SIG-M5 (cell line): ENCODE data around the gene LZTR1.

Experiments
- DNase-seq: peaks from one replicate; lab custom pipeline; 2025; lab: John Stamatoyannopoulos, UW

LZTR1 gene

DNA sequence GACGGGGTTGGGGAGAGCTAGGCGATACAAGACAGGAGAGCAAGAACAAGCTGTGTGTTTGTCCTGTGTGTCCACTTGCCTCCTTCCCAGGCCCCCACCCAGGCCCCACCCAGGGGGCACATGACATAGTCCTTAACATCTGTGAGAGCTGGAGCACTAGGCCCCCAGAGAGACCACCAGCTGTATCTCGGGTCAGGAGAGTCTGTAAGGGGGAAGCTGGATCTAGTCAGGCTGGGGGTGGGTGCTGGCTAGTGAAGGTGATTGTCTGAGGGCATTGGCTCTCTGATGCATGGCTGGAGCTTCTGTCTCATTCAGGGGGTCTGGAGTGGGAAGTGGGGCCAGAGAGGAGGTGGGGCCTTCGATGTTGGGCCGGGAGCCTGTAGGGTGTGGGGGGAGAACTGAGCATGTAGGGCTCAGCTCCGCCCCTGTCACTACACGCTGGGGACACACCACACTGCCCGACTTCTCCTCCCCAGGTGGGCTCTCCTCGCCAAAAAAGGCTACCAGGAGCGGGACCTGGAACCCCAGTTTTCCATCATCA is 33.4 kb downstream of the LZTR1 start:
- DNase-seq, result no peak

DNA sequence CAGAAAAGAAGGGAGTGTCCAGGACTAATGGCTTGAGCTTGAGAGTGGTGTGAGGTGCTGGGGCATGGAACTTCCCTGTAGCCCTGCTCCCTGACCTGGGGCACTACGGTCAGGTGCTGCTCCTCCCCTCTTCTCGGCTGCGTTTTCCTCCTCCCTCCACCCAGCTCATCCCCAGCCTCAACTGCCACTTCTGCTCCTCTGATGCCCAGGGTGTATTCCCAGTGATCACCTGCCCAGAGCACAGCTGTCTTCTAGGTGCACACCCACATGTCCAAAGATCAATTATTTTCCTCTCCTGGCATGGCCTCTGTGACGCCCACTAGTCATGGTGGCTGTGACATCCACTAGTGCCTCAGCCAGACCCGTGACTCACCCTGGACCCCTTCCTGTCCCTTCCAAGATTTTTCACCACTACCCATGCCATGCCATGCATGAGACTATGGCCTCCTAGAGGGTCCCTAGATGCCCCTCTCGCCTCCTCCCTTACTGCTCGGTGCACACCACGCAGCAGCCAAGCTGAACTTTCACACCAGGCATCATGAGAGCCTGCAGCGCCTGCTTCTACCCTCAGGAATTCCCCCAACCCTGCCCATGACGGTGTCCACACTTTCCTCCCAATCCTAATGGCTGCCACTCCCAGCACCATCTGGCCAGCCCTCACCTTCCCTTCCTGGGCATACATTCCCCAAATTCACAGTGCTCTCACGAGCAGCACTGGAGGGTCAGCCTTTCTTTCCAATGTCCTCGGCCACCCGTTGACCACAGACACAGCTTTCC is 34.7 kb downstream of the LZTR1 start:
- DNase-seq, result no peak

DNA sequence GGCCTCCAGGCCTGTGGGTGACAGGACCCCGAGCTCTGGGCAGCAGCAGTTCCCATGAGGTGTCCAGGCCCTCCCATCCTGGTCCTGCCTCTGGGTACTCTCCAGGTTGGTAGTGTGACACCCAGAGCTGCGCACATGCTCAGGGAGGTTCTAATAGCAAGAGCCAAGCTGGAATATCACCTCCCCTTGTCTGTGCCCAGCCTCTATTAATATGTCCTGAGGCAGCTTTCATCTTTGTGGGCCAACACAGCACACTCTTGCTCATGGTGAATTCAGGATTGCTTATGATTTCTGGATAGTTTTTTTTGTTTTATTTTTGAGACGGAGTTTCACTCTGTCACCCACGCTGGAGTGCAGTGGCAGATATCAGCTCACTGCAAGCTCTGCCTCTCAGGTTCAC is 36.2 kb downstream of the LZTR1 start:
- no peak for DNase-seq

DNA sequence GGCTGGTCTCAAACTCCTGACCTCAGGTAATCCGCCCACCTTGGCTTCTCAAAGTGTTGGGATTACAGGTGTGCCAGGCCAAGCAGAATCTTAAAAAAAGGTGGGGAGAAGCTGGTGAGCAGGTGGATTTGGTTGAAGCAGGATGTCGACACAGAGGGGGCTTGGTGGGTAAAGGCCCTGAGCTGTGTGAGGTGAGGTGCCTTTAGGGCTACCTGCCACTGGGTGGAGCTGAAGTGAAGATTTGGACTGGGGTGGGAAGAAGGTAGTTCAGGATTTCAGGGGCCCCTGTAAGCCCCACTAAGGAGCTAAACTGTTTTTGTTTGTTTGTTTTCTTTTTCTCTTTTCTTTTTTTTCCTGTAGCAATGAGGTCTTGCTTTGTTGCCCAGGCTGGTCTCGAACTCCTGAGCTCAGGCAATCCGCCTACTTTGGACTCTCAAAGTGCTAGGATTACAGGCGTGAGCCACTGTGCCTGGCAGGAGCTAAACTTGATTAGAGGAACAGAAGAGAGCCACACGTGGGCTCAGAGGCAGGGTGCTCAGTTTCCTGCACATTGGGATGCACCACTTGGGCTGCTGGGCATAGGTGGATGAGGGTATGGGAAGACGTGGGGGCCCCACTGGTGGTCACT is 38.8 kb downstream of the LZTR1 start:
- DNase-seq, result no peak

DNA sequence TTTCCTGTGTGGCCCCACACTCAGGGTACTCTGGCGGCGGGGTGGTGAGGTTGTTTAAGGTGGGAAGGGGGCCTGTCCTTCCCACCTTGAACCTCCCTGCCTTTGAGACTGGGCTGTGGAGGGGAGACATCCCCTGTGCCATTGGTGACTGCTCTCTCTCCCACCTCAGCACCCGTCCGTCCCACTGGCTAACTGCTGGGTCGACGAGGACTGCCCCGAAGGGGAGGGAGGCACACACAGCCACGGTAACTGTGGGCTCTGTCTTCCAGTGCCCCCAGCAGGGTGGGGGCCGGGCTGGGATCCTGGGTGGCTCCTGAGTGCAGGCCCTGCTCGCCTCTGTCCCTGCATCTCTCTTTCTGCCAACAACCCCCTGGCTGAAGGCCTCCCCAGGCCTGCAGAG is 40.4 kb downstream of the LZTR1 start:
- DNase-seq, result no peak

DNA sequence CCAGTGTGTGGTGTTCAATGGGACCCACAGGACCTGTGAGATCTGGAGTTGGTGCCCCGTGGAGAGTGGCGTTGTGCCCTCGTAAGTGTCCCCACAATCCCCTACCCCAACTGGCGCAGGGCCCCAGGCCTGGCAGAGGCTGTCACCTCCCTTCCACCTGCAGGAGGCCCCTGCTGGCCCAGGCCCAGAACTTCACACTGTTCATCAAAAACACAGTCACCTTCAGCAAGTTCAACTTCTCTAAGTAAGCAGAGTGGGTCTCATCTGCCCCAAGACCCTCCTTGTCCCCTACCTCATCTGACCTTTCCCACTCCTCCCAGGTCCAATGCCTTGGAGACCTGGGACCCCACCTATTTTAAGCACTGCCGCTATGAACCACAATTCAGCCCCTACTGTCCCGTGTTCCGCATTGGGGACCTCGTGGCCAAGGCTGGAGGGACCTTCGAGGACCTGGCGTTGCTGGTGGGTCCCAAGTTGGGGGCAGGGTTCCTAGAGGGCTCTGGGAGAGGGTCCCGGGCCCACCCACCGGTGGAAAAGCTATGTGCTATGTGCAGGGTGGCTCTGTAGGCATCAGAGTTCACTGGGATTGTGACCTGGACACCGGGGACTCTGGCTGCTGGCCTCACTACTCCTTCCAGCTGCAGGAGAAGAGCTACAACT is 41.0 kb downstream of the LZTR1 start:
- DNase-seq, result no peak

DNA sequence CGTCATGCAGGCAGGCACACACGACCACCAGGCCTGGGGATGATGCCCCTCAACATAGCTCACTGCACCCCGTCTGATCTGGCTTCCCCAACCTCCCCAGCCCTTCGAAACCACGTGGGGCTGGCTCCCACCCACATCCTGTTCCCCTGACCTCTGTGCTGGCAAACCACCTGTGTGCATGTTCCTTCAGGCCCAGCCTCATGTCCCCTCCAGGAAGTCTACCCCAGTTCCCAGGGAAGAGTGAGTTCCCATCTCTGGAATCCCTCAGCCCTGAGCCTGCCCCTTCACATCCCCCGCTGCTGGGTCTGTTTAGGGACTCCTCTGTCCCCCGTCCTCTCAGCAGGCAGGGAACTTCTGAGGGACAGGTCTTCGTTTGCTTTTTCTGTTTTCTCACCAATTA is 43.2 kb downstream of the LZTR1 start:
- no peak for DNase-seq

DNA sequence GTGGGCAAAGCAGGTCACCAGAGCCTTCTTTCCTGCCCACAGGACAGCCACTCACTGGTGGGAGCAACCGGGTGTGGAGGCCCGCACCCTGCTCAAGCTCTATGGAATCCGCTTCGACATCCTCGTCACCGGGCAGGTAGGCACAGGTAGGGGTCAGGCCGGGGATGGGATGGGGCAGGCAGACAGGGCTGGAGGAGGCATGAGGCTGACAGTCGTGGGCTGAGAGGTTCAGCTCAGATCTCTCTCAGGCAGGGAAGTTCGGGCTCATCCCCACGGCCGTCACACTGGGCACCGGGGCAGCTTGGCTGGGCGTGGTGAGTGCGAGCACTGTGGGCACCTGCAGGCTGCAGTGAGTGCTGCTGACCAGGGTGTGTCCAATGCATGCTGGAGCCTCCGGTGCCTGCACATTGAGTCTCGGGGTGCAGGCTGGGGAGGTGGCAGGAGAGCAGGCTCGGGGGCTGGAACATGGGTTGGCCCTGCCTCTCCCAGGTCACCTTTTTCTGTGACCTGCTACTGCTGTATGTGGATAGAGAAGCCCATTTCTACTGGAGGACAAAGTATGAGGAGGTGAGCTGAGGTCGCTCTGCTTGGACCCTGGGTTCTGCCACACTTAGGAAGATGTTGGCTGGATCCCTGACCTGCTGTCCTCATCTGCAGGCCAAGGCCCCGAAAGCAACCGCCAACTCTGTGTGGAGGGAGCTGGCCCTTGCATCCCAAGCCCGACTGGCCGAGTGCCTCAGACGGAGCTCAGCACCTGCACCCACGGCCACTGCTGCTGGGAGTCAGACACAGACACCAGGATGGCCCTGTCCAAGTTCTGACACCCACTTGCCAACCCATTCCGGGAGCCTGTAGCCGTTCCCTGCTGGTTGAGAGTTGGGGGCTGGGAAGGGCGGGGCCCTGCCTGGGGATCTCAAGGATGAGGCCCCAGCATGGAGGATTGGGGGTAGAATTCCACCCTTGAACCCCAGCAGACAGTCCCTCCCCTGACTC is 44.0 kb downstream of the LZTR1 start:
- DNase-seq, result no peak

DNA sequence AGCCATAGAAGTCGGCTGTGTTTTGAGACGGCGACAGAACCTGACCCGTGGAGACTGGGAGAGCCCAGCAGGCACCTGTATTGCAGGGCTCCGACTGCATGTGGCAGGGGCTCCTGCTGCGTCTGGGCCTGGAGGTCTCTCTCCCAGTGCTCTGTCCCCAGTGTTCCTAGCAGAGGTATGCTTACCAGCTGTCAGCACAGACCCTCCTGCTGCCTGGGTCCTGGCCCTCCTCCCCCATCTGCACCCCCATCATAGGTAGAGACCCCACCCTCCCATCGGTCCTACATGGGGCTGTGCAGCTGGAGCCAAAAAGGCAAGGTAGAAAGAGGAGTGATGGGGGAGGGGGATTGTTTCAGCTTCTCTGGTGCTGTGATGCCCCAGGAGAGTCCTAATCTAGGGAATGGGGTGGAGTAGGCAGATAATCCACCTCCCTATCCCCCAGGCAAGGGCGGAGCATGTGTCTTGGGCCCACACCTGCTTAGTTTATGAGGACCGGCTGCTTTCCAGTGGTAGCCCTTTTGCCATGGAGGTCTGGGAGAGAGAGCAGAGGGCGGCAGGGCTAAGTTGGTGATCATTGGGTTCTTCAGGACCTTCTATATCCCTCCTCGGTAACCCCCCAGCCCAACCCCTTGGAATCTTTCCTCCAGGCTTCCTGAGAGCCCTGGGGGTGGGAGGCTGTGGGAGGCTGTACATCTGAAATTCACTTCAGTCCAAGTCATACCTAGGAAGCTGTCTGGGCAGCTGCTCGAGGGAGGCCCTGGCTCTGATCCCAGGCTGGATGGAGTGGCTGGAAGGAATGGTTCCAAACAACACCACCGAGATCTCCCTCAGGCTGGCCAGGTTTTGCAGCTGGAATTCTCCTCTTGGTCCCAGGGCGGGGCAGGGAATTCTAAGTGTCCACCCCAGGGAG is 44.9 kb downstream of the LZTR1 start:
- DNase-seq, result no peak

DNA sequence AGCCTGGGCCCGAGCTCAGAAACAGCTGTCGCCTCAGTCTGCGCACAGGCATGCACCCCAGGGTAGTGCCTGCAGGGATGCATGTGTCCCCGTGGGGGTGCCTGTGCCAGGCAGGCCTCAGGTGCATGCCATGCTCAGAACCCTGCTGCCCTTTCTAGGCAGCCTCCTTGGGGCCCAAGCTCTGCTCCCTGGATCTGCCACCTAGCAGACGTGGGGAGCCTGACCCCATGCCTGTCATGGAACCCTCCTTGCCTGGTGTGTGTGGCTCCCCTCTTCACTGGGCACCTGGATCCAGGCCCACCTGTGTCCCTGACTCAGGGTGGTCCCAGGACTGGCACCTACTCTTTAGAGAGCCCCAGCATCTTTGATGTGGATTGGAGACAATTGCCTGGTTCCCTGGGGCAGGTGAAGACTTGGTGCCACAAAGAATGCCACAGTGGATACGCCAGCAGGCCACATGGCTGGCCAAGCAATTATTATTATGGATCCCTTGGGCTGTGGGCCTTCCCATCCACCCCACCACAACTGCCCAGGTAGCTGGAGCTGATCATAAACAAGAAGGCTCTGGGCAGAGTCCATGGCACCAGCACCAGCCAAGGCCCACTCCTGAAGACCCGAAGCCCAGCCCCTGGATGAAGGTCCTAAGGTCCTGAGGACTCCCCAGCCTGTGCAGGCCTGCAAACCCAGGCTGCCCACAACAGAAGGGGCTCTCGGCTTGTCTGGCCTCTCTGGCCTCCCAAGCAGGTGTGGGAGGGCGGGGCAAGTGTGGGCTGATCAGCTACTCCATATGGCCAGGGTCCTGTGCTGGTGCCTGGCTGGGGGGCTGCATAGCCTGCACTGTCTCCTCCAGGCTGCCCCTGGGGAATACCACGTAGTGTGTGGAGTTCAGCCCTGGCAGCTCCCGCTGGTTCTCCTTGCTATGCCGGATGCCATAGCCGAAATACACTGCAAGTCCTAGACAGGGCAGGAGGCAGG is 46.5 kb downstream of the LZTR1 start:
- no peak for DNase-seq

DNA sequence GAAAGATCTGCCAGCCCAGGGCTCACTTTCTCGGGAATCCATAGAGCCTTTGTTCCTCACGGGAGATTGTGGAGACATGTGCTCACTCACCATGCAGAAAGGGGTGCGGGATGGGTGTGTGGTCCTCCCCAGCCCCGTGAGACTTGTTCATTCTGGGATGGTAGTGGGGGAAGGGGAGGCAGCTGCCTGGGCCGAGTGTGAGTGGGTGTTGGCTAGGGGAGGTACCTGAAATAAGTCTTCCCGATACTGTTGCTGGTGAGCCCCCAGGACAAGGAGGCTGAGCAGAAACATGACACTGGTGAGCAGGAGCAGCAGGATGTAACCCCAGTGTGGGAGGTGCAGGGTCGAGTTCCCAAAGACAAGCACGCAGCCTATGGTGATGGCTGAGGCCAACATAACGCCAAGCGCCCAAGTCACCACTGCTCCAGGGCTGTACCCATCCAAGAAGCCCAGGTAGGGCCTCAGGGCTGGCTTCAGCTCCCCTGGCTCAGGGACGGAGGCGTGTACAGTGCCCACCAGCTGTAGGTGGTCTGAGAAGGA is 47.5 kb downstream of the LZTR1 start:
- DNase-seq, result no peak

DNA sequence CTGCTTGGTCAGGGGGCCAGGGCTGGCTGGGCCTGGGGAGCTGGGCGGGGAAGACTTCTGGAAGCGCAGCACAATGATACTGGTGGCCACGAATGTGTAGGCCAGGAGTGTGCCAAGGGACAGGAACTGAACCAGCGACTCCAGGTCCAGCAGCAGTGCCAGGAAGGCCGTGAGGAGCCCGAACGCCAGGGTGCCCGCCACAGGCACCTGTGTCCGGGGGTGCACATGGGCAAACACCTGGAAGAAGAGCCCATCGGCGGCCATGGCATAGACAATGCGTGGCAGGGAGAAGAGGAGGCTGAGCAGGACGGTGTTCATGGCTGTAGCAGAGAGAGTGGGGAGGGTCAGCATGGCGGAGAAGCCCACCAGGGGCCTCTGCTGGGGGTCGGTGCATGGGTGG is 47.9 kb downstream of the LZTR1 start:
- no peak for DNase-seq

DNA sequence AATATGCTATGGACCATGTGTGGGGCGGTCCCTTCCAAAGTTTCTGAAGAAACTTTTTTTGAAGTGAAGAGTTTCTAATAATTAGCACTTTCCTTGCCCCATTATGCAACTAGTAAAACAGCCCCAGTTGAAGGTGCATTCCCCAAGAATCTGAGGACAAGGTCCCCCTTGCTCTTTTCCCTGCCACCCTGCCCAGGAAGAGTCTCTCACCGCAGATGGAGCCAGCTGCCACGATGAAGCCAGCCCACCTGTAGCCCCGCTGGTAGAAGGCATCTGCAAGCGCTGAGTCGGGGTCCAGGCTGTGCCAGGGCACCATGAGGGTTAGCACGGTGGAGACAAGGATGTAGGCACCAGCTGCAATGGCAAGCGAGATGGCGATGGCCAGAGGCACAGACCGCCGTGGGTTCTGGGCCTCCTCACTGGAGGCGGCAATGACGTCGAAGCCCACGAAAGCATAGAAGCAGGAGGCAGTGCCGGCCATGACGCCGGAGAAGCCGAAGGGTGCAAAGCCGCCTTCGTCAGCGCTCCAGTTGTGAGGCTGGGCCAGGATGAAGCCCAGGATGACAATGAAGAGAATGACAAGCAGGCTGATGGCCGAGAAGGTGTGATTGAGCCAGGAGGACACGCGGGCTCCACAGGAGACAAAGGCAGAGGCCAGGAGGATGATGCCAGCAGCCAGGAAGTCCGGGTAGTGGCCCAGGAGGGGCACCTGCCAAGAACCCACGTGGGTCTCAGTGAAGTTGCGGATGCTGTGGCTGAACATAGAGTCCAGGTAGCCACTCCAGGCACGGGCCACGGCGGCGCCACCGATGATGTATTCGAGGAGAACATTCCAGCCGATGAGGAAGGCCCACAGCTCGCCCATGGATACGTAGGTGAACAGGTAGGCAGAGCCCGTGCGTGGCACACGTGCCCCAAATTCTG is 48.8 kb downstream of the LZTR1 start:
- no peak for DNase-seq

DNA sequence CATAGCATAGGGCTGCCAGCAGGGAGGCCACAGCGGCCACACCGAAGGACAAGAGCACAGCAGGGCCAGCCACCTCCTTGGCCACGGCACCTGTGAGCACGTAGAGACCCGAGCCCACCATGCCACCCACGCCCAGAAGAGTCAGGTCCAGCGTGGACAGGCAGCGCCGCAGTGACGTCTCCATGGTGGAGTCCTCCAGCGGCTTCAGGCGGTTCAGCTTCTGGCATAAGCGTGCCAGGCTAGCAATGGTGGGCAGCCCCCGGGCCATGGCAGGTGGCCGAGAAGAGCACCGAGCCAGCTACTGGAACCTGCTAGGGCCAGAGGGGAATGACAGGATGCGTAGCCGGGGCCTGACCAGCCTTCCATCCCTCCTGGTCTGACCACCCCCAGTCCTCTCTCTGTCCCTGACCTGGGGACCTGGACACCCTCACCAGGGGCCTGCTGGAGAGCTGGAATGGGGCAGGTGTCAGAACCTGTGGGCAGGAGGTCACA is 49.5 kb downstream of the LZTR1 start:
- no peak for DNase-seq

DNA sequence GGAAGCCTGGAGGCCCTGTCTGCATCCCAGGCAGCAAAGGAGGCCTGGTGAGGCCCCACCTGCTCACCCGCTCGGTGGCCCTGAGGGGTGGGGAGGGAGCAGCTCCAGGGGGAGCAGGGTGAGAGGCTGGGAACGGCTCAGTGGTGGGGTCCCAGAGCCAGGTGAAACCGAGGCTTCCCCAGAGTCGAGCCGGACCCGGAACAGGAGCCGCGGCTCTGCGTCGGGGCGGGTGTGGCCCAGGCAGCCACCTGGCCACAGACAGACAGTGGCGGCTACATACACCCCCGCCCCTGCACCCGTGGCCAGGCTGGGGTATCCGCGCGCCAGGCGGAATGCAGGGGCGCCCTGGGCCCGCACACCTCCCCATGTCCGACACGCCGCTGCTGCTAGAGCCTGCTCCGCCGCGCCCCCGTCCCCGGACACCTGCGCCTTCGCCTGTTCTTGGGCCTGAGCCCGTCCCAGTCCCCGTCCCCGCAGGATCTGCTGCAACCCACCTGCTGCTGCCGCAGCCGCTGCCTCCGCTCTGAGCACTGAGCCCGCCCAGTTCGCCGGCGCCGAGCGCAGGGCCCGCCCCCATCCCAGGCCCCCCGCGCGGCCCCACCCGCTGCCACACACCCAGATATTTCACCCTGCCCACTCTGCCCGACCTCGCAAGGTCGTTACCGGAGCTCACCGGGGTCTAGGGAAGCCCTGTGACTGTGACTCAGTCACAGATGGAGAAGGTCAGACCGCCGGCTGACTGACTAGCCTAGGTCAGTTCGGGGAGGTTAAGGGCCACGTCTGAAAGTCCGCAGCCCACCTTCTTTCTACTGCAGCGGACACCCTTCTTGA is 50.2 kb downstream of the LZTR1 start, which contains the start of gene SLC7A4:
TSS of gene SLC7A4 (minus strand) at position 525 of the 831 bp plus-strand sequence. CDS start 749 bp downstream, outside the sequence.
- no peak for DNase-seq

DNA sequence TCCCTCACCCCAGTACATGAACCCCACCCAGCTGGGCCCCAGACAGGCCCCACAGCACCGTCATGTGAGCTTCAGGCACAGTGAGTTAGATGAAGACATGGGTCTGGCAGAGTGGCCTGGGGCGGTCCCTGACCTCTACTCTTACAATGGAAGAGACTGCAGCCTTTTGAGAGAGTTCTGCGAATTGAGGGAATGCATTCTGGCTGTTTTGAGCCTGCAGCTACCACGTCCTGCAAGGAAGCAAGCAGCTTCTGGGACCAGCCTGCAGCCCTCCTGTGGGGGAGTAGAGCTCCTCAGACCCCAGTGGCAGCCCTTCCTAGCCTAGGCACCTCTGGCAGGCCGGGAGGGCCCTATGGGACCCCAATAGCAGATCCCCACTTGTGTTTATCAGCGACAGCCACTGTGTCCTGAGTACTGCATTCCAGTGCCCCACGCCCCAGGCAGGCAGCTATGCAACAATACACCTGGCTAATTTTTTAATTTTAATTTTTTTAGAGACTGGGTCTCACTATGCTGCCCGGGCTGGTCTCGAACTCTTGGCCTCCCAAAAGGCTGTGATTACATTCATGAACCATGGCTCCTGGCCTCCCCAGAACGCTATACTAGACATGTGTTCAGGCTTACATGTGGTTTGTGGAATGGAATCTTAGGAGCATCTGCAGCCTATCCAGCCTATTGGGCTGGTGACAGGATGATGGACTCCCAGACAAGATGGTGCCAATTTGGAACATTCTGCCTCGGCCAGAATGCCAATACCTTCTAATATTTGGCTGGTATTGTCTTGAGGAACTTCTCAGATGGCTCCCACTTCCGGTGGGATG is 51.0 kb downstream of the LZTR1 start:
- DNase-seq, result no peak
